Loucy (cell line): ENCODE measurements around the gene POFUT2.
A peak's percentile ranks its signal among the peaks of the same experiment; 100 is the strongest.

Experiments
- H2AFZ ChIP-seq: fragments of 200-600 bp; sonication (generic); 2 replicates; pipeline ENCODE4 v1.6.0; 2016; ENCODE audit warnings: antibody characterized with exemption, mild to moderate bottlenecking, low read length, moderate library complexity
- H3F3A ChIP-seq: fragments of 200-600 bp; 2 replicates; pipeline ENCODE4 v1.6.0; 2016; ENCODE audit warnings: antibody characterized with exemption, low read depth, mild to moderate bottlenecking
- H3K27me3 ChIP-seq: fragments of 200-600 bp; sonication (generic); 2 replicates; pipeline ENCODE4 v1.6.1; 2014; ENCODE audit warnings: low read length, mild to moderate bottlenecking; ENCODE audit not compliant: insufficient read depth, poor library complexity, severe bottlenecking
- H3K36me3 ChIP-seq: fragments of 200-600 bp; sonication (generic); 2 replicates; pipeline ENCODE4 v1.6.1; 2016; ENCODE audit warnings: low read length; ENCODE audit not compliant: insufficient read depth
- H3K4me1 ChIP-seq: fragments of 200-600 bp; sonication (generic); 2 replicates; pipeline ENCODE4 v1.5.1; 2014; ENCODE audit warnings: low read length, mild to moderate bottlenecking; ENCODE audit not compliant: insufficient read depth, poor library complexity, severe bottlenecking
- H3K4me2 ChIP-seq: fragments of 200-600 bp; sonication (generic); 2 replicates; pipeline ENCODE4 v1.6.0; 2014; ENCODE audit warnings: antibody characterized with exemption, low read length, low read depth, mild to moderate bottlenecking; ENCODE audit not compliant: poor library complexity, severe bottlenecking
- H3K4me3 ChIP-seq: fragments of 200-600 bp; sonication (generic); 2 replicates; pipeline ENCODE4 v1.5.1; 2014; ENCODE audit warnings: low read length, mild to moderate bottlenecking, mixed read lengths; ENCODE audit not compliant: poor library complexity, severe bottlenecking
- H3K79me2 ChIP-seq: fragments of 200-600 bp; sonication (generic); 2 replicates; pipeline ENCODE4 v1.6.1; 2014; ENCODE audit warnings: low read length; ENCODE audit not compliant: insufficient read depth
- H3K9ac ChIP-seq: fragments of 200-600 bp; sonication (generic); 2 replicates; pipeline ENCODE4 v1.6.0; 2014; ENCODE audit warnings: mild to moderate bottlenecking, low read depth, low read length, moderate library complexity; ENCODE audit not compliant: poor library complexity, severe bottlenecking
- H3K9me2 ChIP-seq: fragments of 200-600 bp; sonication (generic); replicated peaks from 2 replicates; pipeline ENCODE4 v1.6.1; 2016; ENCODE audit warnings: low read depth, low read length, mixed read lengths
- H3K9me3 ChIP-seq: fragments of 200-600 bp; sonication (generic); 2 replicates; pipeline ENCODE4 v1.6.1; 2014; ENCODE audit warnings: mild to moderate bottlenecking, antibody characterized with exemption, low read length, low read depth; ENCODE audit not compliant: insufficient read depth
- H4K20me1 ChIP-seq: fragments of 200-600 bp; sonication (generic); 2 replicates; pipeline ENCODE4 v1.6.0; 2014; ENCODE audit warnings: antibody characterized with exemption, low read length, mild to moderate bottlenecking; ENCODE audit not compliant: insufficient read depth, poor library complexity, severe bottlenecking
- CTCF ChIP-seq: fragments of 200-600 bp; sonication (generic); conservative IDR thresholded peaks from 2 replicates; pipeline ENCODE4 v1.5.1; 2014; ENCODE audit warnings: mild to moderate bottlenecking, antibody characterized with exemption, low read length
- EZH2phosphoT487 ChIP-seq: fragments of 200-600 bp; IDR thresholded peaks from 2 replicates; pipeline ENCODE4 v1.6.1; 2018; ENCODE audit warnings: antibody characterized with exemption, mild to moderate bottlenecking, moderate library complexity, borderline replicate concordance

The POFUT2 gene

DNA sequence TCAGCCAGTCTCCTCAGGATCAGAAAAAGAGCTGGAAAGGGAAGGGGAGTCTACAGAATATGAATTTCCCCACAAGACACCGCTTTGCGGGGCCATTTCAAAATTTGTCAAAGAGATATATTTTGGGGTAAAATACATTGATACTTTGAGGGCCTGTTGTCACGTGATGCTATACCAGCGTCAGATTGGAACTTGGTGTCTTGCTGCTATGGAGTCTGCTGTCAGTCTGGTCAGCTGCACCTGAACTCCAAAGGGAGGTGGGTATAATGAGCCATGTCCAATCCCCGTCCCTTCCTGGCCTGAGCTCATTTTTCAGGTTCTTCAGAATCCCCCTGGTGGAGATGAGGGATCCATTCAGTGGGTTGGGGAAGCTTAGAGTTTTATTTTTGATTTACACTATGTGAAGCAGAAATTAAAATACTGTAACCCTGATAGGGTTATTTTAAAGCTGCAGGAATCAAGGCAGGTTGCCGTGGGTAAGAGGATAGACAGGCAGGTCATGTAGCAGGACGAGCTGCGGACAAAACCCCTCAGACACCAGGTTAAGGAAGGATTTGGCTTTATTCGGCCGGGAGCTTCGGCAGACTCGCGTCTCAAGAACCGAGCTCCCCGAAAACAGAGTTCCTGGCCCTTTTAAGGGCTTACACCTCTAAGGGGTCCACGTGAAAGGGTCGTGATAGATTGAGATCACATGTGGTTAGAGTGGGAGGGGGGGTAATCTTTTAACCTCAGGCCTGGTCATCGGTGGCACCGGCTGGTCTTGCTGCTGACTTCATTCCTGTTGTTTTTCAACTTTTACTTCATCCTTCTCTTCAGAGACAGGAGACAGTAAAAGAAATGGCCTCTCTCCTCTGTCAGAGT lies 2.2 kb upstream of the POFUT2 start:
- Histone ChIP-seq H3K36me3 (no peaks in the 10 kb centered on the region), H3K4me2 (no peak overlapping the region), H3F3A (no peaks in the 10 kb centered on the region), H3K9me3 (no peaks in the 10 kb centered on the region), H3K4me3 (no peak overlapping the region), H3K9ac (no peak overlapping the region), H2AFZ (no peak overlapping the region), H3K79me2 (peaks cover 11% of the 10 kb centered on the region; the same call in 1 of the 2 replicates), H3K27me3 (no peaks in the 10 kb centered on the region), H3K4me1 (peaks cover 15% of the 10 kb centered on the region), H4K20me1 (peaks cover 3% of the 10 kb centered on the region), H3K9me2 (no peaks in the 10 kb centered on the region)
- no peak for TF ChIP-seq EZH2phosphoT487
- peak; percentile 37 for TF ChIP-seq CTCF

GRCh38 chr21:45289134-45289533 lies 1.4 kb upstream of the POFUT2 start:
- Histone ChIP-seq H3K4me2 (no peak overlapping the region), H3K4me1 (peaks cover 15% of the 10 kb centered on the region), H3K9me3 (no peaks in the 10 kb centered on the region), H2AFZ (no peak overlapping the region), H3K9ac (no peak overlapping the region), H4K20me1 (peaks cover 3% of the 10 kb centered on the region), H3K9me2 (no peaks in the 10 kb centered on the region), H3F3A (no peaks in the 10 kb centered on the region), H3K4me3 (no peak overlapping the region), H3K79me2 (peaks cover 11% of the 10 kb centered on the region; the same call in 1 of the 2 replicates), H3K36me3 (no peaks in the 10 kb centered on the region), H3K27me3 (no peaks in the 10 kb centered on the region)
- TF ChIP-seq EZH2phosphoT487 (no peak), CTCF (no peak)

GRCh38 chr21:45288441-45288841 lies 746 bp upstream of the POFUT2 start:
- Histone ChIP-seq H3F3A (no peaks in the 10 kb centered on the region), H3K9me2 (no peaks in the 10 kb centered on the region), H3K4me1 (peaks cover 15% of the 10 kb centered on the region), H3K4me2 (peak overlapping the region; percentile 67), H3K9me3 (no peaks in the 10 kb centered on the region), H3K27me3 (no peaks in the 10 kb centered on the region), H3K4me3 (peak overlapping the region; percentile 98), H4K20me1 (peaks cover 3% of the 10 kb centered on the region), H3K36me3 (no peaks in the 10 kb centered on the region), H3K9ac (peak overlapping the region; percentile 79), H3K79me2 (peaks cover 11% of the 10 kb centered on the region; the same call in 1 of the 2 replicates), H2AFZ (no peak overlapping the region)
- no peak for TF ChIP-seq EZH2phosphoT487
- no peak for TF ChIP-seq CTCF
